GM19467 (cell line): Measurements from ENCODE around the gene C17orf113.

Source experiments
- ATAC-seq: cut with Tn5 transposase; IDR thresholded peaks from one replicate; pipeline ENCODE4 v1.9.1; 2021; ENCODE audit warnings: mild to moderate bottlenecking, moderate library complexity; ENCODE audit not compliant: unreplicated experiment

Gene C17orf113

GRCh38 chr17:42072323-42073187, 22.2 kb upstream of the C17orf113 start:
- no peak for ATAC-seq

- ATAC-seq, result no peak
These were observed 21.4 kb upstream of the C17orf113 start for GRCh38 chr17:42071810-42072209.

- no peak for ATAC-seq
These were observed 18.6 kb upstream of the C17orf113 start for GRCh38 chr17:42068979-42069378.

GRCh38 chr17:42067371-42068091, 17.1 kb upstream of the C17orf113 start:
- no peak for ATAC-seq

- no peak for ATAC-seq
These were observed 14.8 kb upstream of the C17orf113 start for GRCh38 chr17:42065201-42065600.

GRCh38 chr17:42062681-42063080, 12.3 kb upstream of the C17orf113 start:
- no peak for ATAC-seq

- no peak for ATAC-seq
These were observed 11.5 kb upstream of the C17orf113 start for GRCh38 chr17:42061646-42062487.

GRCh38 chr17:42060231-42060630, 9.8 kb upstream of the C17orf113 start:
- ATAC-seq, result no peak

- ATAC-seq, result no peak
These were observed 9.4 kb upstream of the C17orf113 start for GRCh38 chr17:42059815-42060214.

GRCh38 chr17:42058063-42058462, 7.7 kb upstream of the C17orf113 start:
- no peak for ATAC-seq

GRCh38 chr17:42056635-42057034, 6.2 kb upstream of the C17orf113 start:
- ATAC-seq, result no peak

- no peak for ATAC-seq
These were observed 5.1 kb upstream of the C17orf113 start for GRCh38 chr17:42055496-42055895.

GRCh38 chr17:42055027-42055426, 4.6 kb upstream of the C17orf113 start:
- ATAC-seq, result no peak

GRCh38 chr17:42053731-42054500, 3.5 kb upstream of the C17orf113 start:
- no peak for ATAC-seq

- no peak for ATAC-seq
These were observed 2.0 kb upstream of the C17orf113 start for GRCh38 chr17:42052346-42052877.

- ATAC-seq, result no peak
These were observed 1.2 kb upstream of the C17orf113 start for GRCh38 chr17:42051645-42052044.

GRCh38 chr17:42051013-42051400, 606 bp upstream of the C17orf113 start:
- ATAC-seq, result no peak

- ATAC-seq, result no peak
These were observed 488 bp downstream of the C17orf113 start for GRCh38 chr17:42049834-42050392.

GRCh38 chr17:42047343-42047742, 3.1 kb downstream of the C17orf113 start:
- no peak for ATAC-seq

GRCh38 chr17:42045719-42046118, 4.7 kb downstream of the C17orf113 start:
- no peak for ATAC-seq
